Measurements from ENCODE around the gene CHMP5.

- TF ChIP-seq CTCF (IDR thresholded peaks at IDR 0.05 in 2 of 3, conservative IDR thresholded peaks at IDR 0.05 in 1 of 3; ENCODE audit: borderline replicate concordance in 1 of 3, insufficient read depth in 1 of 3, low read depth in 2 of 3, low read length in 2 of 3) (no peak), TCF7L2 (IDR thresholded peaks at IDR 0.05; ENCODE audit: borderline replicate concordance, extremely low read depth, insufficient read depth, insufficient read length) (no peak), POLR2A (IDR thresholded peaks at IDR 0.05; ENCODE audit: borderline replicate concordance, extremely low read depth, insufficient read depth, insufficient read length) (no peak), EGR1 (IDR thresholded peaks at IDR 0.05; ENCODE audit: low read depth) (no peak), POLR2AphosphoS5 (IDR thresholded peaks at IDR 0.05; ENCODE audit: low read depth, low read length) (no peak), SP1 (IDR thresholded peaks at IDR 0.05; ENCODE audit: low read depth) (no peak), EZH2phosphoT487 (IDR thresholded peaks at IDR 0.05; ENCODE audit: borderline replicate concordance) (no peak)
These were observed 43.9 kb upstream of the CHMP5 start for GRCh38 chr9:33220681-33221567.

Data from HCT116 (cell line).